ENCODE results near the gene PPP1R9A.
A peak's percentile ranks its signal among the peaks of the same experiment; 100 is the strongest.

PPP1R9A gene

DNA sequence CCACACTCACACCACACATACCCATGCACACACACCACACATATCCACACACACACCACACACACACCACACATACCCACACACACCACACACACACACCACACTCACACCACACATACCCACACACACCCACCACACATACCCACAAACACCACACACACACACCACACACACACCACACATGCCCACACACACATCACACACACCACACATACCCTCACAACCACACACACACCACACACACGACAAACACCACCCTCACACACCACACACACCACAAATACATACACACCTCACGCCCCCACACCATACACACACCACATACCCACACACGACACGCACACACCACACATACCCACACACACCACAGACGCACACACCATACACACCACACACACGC lies 297.2 kb downstream of the PPP1R9A start:
- no peak for DNase-seq (ENCODE audit: low read depth)

DNA sequence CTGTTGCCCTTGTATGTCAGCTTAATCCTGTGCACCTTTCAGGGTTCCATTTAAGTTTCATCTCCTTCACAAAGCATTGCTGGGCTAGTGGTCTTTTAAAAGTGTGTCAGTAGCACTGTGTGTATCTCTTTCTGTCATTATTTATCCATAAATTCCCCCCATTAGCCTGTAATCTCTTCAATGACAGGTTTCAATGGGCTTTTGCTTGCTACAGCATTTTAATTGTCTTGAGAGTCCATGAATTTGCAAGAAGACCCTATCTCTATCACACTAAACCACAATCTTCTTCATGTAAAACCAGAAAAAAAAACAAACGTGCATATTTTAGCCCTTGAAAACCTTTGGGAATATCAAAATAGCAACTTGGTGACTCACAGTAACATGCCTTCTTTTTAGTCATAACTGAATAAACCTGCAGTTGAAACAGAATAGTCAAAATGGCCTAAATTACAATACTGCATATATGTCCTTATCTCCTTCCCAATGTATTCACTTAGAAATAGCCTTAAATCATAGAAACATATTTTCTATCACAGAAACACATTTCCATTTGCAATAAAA lies 298.4 kb downstream of the PPP1R9A start:
- peak; percentile 61 for DNase-seq (ENCODE audit: low read depth)

DNA sequence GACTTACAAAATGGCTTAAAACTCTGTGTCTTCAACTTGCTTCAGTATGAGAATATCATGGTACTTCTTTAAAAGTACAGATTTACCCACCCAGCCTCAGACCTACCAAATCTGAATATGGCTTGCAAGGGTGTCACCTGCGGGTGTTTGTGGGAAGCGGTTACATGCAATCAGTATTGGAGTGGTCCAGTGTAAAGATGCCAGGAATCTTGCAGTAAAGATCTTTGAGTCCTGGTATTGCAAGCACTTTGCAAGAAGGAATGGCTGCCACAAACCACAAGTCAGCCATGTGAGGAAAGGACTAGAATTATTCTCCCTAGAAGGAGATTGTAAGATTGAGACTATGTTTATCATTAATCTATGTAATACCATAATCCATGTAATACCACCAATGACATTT lies 301.9 kb downstream of the PPP1R9A start:
- DNase-seq (ENCODE audit: low read depth) = no peak

DNA sequence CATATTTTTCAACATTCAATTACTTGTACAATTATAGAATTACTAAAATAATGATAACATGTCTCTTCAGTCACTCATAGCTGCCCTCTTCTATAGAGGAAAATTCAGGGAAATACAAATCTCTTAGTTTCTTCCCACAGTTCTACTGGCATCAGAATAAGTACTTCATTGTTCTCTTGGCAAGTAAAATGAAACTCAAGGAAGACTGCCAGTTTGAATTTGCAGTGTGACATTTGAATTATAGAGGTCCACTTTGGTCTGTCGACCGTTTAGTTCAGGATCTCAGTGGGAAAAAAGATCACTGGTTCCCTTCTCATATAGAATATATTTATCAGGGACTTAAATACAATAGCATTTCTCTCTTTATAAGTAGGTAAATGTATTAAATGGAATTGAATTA lies 302.4 kb downstream of the PPP1R9A start:
- DNase-seq (ENCODE audit: low read depth) = no peak

DNA sequence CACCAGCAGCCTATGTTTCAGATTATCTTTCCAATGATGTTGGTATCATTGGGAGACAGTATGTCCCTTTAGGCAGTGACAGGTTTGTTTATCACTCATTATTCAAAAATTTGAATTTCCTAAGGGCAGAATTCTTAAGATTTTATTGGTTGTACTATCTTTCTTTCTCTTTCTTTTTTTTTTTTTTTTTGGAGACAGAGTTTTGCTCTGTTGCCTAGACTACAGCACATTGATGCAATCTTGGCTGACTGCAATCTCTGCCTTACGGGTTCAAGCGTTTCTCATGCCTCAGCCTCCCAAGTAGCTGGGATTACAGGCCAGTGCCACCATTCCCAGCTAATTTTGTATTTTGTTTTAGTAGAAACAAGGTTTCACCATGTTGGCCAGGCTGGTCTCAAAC lies 305.8 kb downstream of the PPP1R9A start:
- DNase-seq (ENCODE audit: low read depth) = no peak

DNA sequence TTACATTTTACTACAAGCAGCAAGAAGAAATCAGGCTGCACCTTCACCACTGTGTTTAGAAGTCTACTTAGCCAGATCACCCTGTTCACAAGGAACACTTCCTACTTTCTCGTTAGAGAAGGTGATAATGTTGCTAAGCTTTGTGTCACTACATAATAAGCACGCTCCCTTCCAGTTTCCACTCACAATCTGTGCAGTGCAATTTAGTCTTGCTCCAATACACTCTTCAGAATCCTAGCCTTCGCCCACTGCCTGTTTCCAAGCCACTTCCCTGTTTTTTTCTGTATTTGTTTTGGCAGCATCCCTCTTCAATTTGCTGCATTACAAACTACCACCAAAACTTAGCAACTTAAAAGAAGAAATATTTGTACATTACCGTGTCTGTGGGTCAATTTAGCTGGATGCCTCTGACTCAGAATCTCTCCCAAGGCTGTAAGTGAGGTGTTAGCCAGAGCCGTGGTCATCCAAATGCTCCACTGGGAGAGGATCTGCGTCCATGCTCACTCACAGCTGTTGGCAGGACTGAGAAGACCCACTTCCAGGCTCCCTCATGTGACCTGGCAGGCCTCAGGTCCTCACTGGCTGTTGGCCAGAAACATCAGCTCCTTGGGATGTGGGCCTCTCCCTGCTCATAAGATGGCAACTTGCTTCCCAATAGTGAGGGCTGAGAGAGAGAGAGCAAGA lies 306.6 kb downstream of the PPP1R9A start:
- peak; percentile 34 for DNase-seq (ENCODE audit: low read depth)

DNA sequence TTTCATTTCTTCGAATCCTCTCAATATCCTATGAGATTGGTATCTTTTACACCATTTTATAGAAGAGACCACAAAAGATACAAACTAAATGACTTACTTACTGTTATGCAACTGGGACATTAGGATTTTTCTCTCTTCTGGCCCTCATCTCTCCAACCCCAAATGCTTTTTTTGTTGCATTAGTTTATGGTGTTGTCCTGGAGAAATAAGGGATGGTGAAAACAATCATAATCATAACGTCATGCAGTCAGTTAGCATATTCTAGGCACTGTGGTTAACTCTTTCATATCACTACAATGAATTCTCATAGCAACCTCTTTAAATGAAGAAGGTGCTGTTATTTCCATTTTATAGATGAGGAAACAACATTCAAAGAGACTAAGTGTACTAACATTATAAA lies 312.3 kb downstream of the PPP1R9A start:
- no peak for DNase-seq (ENCODE audit: low read depth)

DNA sequence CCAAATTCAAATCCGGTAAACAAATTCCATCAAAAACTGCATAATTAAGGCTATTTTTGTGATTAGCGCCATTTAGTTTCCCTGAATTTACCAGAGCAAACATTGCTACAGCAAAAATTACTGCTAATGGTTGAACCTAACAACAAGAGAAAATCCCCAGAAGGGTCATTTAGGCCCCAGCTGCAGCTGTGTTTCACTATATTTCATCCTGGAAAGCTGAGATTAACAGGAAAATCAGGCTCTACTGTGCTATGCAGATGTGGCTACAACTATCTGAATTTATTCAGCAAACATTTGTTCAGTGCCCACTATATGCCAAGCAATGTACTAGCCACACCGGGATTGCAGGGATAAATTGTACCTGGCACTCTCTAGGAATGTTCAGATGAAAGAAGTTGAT lies 312.9 kb downstream of the PPP1R9A start:
- no peak for DNase-seq (ENCODE audit: low read depth)

DNA sequence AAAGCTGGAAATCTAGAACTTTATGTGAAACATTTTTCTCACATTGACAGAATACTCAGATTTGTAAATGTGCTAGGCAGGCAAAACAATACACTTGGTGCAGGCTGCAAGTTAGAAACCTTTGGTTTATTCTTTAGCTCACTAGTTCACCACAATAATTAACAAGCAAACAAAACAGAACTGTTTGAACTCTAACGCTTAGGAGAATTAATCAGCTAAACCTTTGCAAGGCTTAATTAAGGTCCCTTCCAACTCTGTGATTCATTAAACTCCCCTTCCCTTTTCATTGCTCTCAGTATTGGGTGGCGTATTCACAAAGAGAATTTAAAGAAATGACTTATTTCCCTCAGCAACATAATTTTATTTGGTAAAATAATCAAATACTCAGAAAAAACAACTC lies 317.9 kb downstream of the PPP1R9A start:
- no peak for DNase-seq (ENCODE audit: low read depth)

DNA sequence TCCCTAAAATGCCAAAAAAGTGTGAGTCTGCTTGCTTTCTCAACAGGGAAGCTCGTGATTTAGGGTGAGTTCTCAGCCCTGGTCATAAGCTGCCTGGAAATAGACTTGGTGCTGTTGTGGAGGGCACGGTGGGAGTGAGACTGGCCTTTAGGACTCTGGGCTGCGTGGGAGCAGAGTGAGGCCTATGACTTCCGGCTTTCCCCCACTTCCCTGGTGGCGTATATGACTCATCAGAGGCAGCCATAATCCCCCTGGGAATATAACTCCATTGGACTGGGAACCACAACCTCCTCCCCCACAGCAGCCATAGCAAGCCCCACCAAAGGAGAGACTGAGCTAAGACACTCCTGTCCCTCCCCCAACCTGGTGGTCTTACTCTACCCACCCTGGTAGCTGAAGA lies 321.9 kb downstream of the PPP1R9A start:
- DNase-seq (ENCODE audit: low read depth) = no peak

DNA sequence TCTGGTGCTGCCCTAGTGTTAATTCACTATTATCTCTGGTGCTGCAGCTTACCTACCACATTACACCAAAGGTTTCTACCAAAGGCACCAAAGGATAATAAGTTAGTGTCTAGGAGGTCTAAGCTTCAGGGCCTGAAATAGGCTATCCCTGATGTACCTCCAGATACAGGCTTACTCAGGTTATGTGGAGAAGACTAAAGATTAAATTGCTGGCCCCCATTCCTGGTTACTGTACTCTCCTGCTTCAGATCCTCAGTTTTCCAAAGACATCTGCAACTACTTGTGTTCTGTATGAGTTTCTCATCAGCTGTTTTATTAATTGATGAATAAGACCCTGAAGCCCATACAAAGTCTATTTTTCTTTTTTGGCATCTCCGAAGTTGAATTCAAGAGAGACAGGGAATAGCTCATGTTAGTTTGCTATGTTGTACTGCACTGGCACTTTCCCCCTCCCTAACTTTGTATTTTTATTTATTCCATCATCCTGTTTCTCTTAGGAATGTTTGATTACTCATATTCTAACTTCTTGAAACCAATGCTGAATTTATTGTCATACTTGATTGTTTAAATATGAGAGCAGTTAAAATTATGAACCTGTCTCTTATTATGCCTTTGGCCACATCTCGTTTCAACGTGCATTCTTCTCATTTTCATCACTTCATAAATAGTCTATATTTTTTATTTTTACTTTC lies 331.0 kb downstream of the PPP1R9A start:
- DNase-seq (ENCODE audit: low read depth) = no peak

DNA sequence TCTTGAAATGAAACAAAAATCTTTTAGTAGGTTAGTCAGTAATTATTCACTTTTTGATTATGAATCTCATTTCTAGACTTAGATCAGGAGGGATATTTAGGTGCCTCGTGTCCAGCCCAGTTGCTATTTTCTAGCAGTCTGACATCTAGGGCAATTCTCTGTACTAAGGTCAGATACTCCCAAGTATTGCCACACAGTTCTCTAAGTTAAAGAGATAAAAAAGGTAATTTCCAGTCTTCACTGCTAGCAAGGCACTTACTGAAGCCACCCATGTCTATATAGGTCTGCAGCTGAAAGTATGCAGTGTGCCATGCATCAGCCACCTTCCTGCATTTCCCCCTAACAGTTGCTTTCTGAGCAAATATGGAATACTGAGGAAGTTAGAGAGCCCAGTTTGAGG lies 333.5 kb downstream of the PPP1R9A start:
- no peak for DNase-seq (ENCODE audit: low read depth)

DNA sequence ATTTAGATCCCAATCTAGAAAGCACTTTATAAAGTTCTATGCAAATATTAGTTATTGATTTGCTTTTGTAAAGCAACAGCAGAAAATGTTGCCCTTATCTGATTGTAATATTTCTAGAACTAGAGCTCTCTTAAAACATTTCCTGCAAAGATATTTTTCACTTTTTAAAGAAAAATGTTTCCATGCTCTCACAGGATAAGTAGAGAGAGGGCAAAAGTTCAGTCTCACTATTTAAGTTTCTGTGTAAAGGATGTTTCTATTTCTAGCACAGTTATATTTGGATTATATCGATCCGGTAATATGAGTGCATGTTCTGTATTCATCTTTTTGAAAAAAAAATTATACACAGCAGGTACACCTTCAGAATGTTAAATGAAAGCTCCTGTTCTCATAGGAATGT lies 334.9 kb downstream of the PPP1R9A start:
- DNase-seq (ENCODE audit: low read depth) = no peak

DNA sequence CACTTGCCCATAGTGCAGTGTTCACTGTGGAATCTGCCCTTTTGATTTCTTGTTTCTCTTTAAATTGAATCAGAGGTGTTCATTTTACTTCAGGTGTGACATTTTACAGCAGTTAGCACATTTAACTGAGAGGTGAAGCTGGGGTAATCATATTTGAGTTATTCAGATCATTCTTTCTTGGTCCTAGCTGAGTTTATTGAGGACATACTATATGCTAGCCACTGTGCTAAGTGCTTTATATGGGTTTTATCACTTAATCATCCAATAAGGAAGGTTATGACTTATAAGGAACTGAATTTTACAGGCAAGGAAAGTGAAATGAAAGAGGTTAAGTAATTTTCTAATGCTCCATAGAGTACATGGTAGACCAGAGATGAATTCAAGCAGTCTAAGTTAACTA lies 337.2 kb downstream of the PPP1R9A start:
- DNase-seq (ENCODE audit: low read depth) = no peak

DNA sequence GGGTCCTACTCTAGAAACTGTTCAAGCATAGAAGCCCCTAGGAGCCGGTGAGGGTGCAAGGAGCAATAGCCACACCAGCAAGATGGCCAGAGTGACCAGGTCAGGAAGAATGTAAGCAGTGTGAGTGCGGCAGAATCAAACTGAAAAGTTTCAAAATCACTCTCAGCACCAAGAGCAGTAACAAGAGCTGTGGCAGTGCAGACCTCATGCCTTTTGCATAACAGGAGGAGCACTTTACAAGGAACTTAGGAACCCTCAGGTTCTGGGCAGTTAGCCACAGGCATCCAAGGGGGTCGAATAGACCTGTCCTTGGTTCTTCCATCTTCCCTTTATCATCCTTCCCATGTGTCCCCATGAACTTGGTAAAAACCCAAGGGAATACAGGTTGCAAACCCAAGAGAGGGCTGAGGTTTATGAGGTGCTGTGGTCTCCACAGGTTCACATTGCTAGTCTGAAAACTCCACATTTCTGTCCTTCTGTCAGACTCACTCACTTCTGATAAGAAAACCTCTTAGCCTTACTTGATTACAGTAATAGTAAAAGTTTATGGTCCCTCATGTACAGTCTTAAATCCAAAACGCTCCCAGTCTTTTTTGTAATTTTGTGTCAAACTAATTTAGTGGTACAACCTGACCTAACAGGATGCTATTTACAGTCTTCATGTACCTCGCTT lies 338.6 kb downstream of the PPP1R9A start:
- DNase-seq (ENCODE audit: low read depth) = no peak

DNA sequence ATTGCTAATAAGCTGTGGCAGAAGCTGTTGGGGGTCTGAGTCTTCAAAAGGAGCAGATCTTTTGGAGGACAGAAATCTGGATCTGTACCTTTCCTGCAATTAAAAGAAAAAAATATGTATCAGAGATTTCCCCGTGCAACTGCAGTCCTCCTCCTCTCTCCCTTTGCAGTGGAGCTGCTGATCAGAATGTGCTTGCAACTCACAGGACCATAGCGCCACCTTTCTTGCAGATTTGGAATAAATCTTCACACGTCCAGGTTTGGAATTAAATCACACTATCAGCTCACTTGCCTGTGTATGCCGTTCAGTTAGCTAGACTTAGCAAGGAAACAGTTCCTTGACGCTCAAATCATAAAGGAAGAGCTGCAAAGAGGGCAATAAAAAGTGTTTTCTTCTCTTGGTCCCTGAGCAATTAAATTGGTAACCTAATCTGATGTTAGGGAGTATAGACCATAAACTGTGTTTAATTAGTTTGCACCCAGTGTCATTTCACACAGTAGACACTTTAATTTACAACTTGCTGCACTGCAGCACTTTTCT lies 339.5 kb downstream of the PPP1R9A start:
- DNase-seq (ENCODE audit: low read depth) = peak; percentile 81

DNA sequence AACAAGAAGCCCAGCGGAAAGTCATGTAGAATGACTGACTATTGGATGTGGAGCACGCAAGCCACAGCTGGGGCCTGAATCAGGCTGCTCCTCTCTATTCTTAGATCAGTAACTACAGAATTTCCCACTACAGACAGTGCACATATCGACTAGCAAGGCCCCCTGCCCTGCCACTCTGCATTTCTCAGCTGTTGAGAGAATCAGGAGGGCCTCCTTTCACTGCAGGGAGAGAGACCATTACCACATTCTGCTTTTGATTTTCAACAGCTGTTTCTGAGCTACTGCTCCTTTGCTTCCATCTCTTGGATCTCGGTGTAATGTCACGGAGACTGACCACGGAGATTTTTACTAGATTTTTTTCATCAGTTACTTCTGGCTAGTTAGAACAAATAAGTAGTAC lies 343.2 kb downstream of the PPP1R9A start:
- no peak for DNase-seq (ENCODE audit: low read depth)

DNA sequence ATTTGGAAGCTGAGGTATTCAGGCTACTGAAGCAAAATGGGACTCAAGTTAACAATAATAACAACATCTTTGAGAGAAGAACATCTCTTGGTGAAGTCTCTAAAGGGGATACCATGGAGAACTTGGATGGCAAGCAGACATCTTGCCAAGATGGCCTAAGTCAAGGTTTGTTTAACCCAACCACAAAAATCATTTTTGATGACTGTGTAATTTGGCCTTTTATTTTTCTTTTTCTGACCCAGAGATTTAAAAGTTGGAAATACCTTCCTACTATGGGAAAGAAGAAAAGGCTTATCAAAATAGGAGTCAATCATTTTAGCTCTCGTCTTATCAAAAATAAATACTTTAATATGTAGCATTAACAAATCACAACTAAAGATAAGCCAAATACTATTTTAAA lies 344.6 kb downstream of the PPP1R9A start:
- DNase-seq (ENCODE audit: low read depth) = no peak

DNA sequence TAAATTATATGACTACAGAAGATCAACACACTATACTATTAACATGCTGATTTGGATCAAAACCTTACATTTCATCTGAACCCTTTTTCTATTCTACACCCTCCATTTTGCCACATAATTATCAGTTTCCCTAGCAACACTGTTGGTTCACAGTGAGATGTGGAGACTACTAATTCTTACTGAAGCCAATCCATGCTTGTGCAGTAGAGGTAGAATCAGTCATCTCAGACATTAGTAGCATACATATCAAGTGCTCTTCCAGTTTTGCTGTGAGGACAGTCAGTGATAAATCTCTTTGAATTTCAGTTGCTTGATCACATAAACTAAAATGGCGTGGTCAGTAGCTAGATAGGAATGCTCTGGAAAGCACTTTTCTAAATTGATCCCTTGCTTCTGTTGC lies 346.6 kb downstream of the PPP1R9A start:
- DNase-seq (ENCODE audit: low read depth) = no peak

DNA sequence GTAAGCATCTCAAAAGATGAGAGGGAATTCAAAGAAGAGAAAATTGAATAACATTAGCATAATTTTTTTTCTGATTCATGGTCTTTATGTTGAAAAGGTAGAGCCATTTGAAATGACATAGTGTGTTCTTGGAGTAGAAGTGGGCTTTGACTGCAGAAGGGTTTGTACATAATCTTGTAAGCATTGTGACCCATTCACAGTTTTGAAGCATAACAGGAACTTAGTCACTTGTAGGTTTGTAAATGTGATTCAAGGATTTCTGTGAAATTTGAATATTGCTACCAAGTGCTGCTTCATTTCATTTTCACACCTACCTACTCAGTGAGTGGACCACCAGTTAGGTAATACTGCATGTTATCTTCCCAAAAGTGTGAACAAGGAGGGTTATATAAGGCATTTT lies 348.3 kb downstream of the PPP1R9A start:
- no peak for DNase-seq (ENCODE audit: low read depth)

DNA sequence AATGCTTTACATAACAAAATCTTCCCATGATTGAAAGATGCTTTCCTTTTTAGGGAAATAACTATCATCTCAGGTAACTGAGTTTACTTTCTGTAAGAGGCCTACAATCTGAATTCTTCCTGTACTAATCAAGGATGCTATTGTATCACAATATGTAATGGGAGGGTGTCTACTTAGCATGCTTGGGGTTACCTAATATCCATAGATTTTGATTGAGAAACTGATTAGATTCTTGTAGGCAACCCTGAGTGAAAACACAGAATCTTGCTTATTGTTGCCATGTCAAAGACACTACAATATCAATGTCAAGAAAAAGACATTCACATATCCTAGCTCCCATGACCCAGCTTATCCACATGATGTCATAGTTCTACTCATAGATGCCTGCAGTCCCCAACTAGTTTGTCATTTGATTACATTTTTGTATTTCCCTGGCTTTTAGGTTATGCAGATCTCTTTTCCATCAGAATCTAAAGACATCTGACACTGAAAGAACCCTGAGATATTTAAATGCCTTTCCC lies 354.6 kb downstream of the PPP1R9A start:
- DNase-seq (ENCODE audit: low read depth) = no peak

DNA sequence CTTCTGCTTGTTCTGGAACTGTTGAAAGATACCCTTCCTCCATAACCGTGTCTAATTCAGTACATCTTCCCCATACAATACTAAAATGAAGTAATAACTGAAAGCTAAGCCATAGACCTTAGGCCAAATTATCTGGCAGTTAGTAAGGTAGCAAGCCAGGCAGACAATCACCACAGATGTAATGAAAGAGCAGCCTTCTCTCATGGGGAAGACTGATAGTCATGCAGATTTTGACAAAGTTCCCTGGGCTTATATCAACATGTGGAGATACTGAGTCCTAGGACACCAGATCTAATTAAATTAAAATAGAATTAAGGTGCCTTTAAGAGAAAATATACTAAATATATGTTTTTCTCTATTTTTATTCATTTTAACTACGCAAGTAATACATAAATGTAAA lies 355.5 kb downstream of the PPP1R9A start:
- no peak for DNase-seq (ENCODE audit: low read depth)
